GM12891 (cell line): ENCODE measurements around the gene FBRSL1.

Experiments used
- POLR2A ChIP-seq: IDR thresholded peaks from 2 replicates; pipeline ENCODE4 v1.6.1; 2011; ENCODE audit warnings: low read depth, low read length, control low read depth
- POLR2AphosphoS5 ChIP-seq: IDR thresholded peaks from 2 replicates; pipeline ENCODE4 v1.6.1; 2011; ENCODE audit warnings: low read depth, low read length, control low read depth
- POU2F2 ChIP-seq: IDR thresholded peaks from 2 replicates; pipeline ENCODE4 v1.6.1; 2011; ENCODE audit warnings: low read depth, mild to moderate bottlenecking, control low read depth, low read length, moderate library complexity
- SPI1 ChIP-seq: IDR thresholded peaks from 2 replicates; pipeline ENCODE4 v1.6.1; 2011; ENCODE audit warnings: low read depth, low read length, control low read depth
- TAF1 ChIP-seq: IDR thresholded peaks from 2 replicates; pipeline ENCODE4 v1.6.1; 2011; ENCODE audit warnings: low read depth, low read length, control low read depth

DNA sequence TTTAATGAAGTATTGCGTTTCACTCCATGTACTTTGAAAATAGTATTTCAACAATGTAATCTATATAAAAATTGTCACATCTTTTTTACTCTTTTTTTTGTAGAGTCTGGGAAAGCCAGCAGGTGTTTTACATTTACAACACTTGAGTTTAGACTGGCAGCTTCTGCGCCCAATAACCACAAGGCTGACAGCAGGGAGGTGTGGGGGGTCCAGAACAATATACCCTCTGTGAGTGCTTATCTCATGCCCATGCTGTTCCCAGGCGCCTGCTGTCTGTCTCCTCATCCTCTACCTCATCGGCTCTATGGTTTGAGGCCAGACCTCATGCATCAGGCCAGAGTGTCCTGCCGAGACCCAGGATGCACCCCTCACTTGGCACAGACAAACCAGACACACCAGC, 24.9 kb downstream of the FBRSL1 start:
- TF ChIP-seq POLR2A: no peak
- TF ChIP-seq TAF1: no peak
- no peak for TF ChIP-seq POLR2AphosphoS5
- TF ChIP-seq POU2F2: no peak
- no peak for TF ChIP-seq SPI1
